Ovary (tissue), 3 donors: ENCODE data around the gene RDX.

ENCODE experiments used
- EP300 ChIP-seq: sonication (generic); formaldehyde crosslinking; IDR thresholded peaks from one replicate; pipeline ENCODE4 v1.6.1; 2017; ENCODE audit warnings: antibody characterized with exemption
- POLR2A ChIP-seq: fragments of 450-650 bp; IDR thresholded peaks from one replicate; pipeline ENCODE4 v1.6.1; 2017; ENCODE audit warnings: antibody characterized with exemption, mild to moderate bottlenecking, moderate library complexity
- TF ChIP-seq, protein P1 (sequence below), 3 donors: fragments of 450-650 bp in 2 of 3; fragments of 200-600 bp in 1 of 3; IDR thresholded peaks; one replicate each; pipeline versions ENCODE4 v1.5.1 to v1.8.0; 2016 to 2022; ENCODE audit warnings: antibody characterized with exemption in 3 of 3, mild to moderate bottlenecking in 1 of 3
- donor health status: DM: no; HTN: no; CAD: no.

DNA sequence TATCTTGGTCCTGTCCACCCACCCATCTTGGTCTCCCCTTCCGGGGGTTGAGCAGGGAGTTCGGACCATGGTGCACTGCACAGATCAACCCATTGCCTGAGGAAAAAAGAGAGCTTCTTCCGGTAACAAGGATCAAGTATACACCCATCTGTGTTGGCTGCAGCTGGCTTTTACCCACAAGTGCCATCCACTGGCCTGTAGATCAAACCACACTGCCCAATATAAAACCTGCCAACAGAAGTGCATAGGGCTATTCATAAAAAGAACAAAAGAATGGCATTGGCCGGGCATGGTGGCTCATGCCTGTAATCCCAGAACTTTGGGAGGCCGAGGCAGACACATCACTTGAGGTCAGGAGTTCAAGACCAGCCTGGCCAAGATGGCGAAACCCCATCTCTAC lies 108.7 kb downstream of the RDX start:
- TF ChIP-seq, protein P1, sequence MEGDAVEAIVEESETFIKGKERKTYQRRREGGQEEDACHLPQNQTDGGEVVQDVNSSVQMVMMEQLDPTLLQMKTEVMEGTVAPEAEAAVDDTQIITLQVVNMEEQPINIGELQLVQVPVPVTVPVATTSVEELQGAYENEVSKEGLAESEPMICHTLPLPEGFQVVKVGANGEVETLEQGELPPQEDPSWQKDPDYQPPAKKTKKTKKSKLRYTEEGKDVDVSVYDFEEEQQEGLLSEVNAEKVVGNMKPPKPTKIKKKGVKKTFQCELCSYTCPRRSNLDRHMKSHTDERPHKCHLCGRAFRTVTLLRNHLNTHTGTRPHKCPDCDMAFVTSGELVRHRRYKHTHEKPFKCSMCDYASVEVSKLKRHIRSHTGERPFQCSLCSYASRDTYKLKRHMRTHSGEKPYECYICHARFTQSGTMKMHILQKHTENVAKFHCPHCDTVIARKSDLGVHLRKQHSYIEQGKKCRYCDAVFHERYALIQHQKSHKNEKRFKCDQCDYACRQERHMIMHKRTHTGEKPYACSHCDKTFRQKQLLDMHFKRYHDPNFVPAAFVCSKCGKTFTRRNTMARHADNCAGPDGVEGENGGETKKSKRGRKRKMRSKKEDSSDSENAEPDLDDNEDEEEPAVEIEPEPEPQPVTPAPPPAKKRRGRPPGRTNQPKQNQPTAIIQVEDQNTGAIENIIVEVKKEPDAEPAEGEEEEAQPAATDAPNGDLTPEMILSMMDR (IDR thresholded peaks at IDR 0.05), result no peak
- no peak for TF ChIP-seq POLR2A
- no peak for TF ChIP-seq EP300
